Measurements from ENCODE around the gene HOXA4.
A peak's percentile ranks its signal among the peaks of the same experiment; 100 is the strongest.

HOXA4 gene

GRCh38 chr7:27126596-27127327, 3.8 kb downstream of the HOXA4 start:
- in situ Hi-C loops (cut with HindIII; ENCODE audit: low pct_ligation_motif_present, low sequenced_read_pairs): loop anchor here (10.0 kb wide), 1 partner anchor 272 kb away; no protein-coding TSS in a partner anchor
- no peak for TF ChIP-seq CTCF (IDR thresholded peaks at IDR 0.05; ENCODE audit: low read depth, low read length, missing control alignments)
- Histone ChIP-seq H3K27me3 (replicated peaks) (peaks cover 92% of the 10 kb centered on the region), H3K27ac (no peak overlapping the region), H3K4me3 (ENCODE audit: low read depth, low read length) (no peak overlapping the region), H3K36me3 (replicated peaks) (no peaks in the 10 kb centered on the region)
- no peak for DNase-seq

GRCh38 chr7:27125986-27126394, 4.6 kb downstream of the HOXA4 start:
- TF ChIP-seq CTCF (IDR thresholded peaks at IDR 0.05; ENCODE audit: low read depth, low read length, missing control alignments): no peak
- DNase-seq: no peak
- Histone ChIP-seq H3K36me3 (replicated peaks) (no peaks in the 10 kb centered on the region), H3K4me3 (ENCODE audit: low read depth, low read length) (no peak overlapping the region), H3K27ac (no peak overlapping the region), H3K27me3 (replicated peaks) (peaks cover 92% of the 10 kb centered on the region)
- in situ Hi-C loops (cut with HindIII; ENCODE audit: low pct_ligation_motif_present, low sequenced_read_pairs): loop anchor here (10.0 kb wide), 1 partner anchor 271 kb away; no protein-coding TSS in a partner anchor

GRCh38 chr7:27124902-27125689, 5.5 kb downstream of the HOXA4 start:
- in situ Hi-C loops (cut with HindIII; ENCODE audit: low pct_ligation_motif_present, low sequenced_read_pairs): loop anchor here (10.0 kb wide), 1 partner anchor 270 kb away; no protein-coding TSS in a partner anchor
- Histone ChIP-seq H3K36me3 (replicated peaks) (no peaks in the 10 kb centered on the region), H3K27ac (no peak overlapping the region), H3K27me3 (replicated peaks) (peaks cover 92% of the 10 kb centered on the region), H3K4me3 (ENCODE audit: low read depth, low read length) (no peak overlapping the region)
- TF ChIP-seq CTCF (IDR thresholded peaks at IDR 0.05; ENCODE audit: low read depth, low read length, missing control alignments): no peak
- DNase-seq: no peak

- H3K36me3 ChIP-seq (replicated peaks): no peaks in the 10 kb centered on the region
- no peak for DNase-seq
- TF ChIP-seq CTCF (IDR thresholded peaks at IDR 0.05; ENCODE audit: low read depth, low read length, missing control alignments): no peak
- H3K27ac ChIP-seq: no peak overlapping the region
- H3K27me3 ChIP-seq (replicated peaks): peaks cover 92% of the 10 kb centered on the region
- no peak overlapping the region for H3K4me3 ChIP-seq (ENCODE audit: low read depth, low read length)
- in situ Hi-C loops (cut with HindIII; ENCODE audit: low pct_ligation_motif_present, low sequenced_read_pairs): loop anchor here (10.0 kb wide), 1 partner anchor 269 kb away; no protein-coding TSS in a partner anchor
These were observed 6.3 kb downstream of the HOXA4 start for GRCh38 chr7:27124096-27124901.

GRCh38 chr7:27123477-27124053, 7.0 kb downstream of the HOXA4 start:
- H3K36me3 ChIP-seq (replicated peaks): no peaks in the 10 kb centered on the region
- H3K27me3 ChIP-seq (replicated peaks): peaks cover 91% of the 10 kb centered on the region
- H3K4me3 ChIP-seq (ENCODE audit: low read depth, low read length): peak overlapping the region; percentile 12
- in situ Hi-C loops (cut with HindIII; ENCODE audit: low pct_ligation_motif_present, low sequenced_read_pairs): loop anchor here (10.0 kb wide), 1 partner anchor 269 kb away; no protein-coding TSS in a partner anchor
- no peak overlapping the region for H3K27ac ChIP-seq
- TF ChIP-seq CTCF (IDR thresholded peaks at IDR 0.05; ENCODE audit: low read depth, low read length, missing control alignments): no peak
- DNase-seq: no peak
